ENCODE measurements around the gene ADAM12. TPM values are rescaled to one million over a fixed set of nuclear protein-coding genes. Genes with fewer than 3 reads are reported as not detected.
"Not testable (repeated sequence)": the region's sequence is repeated elsewhere in the genome, so short reads cannot be mapped to it uniquely, and the experiment has no call there.

ADAM12 gene
- total RNA-seq, 2 donors from 2014 or later, result 6.7 to 7.9 TPM

- DNase-seq, result no peak
- ATAC-seq, result no peak
- intact Hi-C loops (cut with DNase I), result no loop called here
Observed at GRCh38 chr10:125992254-125992653, 396.0 kb downstream of the ADAM12 start.

GRCh38 chr10:125991392-125991791, 396.9 kb downstream of the ADAM12 start:
- no peak for DNase-seq
- no peak for ATAC-seq
- intact Hi-C loops (cut with DNase I), result no loop called here

DNA sequence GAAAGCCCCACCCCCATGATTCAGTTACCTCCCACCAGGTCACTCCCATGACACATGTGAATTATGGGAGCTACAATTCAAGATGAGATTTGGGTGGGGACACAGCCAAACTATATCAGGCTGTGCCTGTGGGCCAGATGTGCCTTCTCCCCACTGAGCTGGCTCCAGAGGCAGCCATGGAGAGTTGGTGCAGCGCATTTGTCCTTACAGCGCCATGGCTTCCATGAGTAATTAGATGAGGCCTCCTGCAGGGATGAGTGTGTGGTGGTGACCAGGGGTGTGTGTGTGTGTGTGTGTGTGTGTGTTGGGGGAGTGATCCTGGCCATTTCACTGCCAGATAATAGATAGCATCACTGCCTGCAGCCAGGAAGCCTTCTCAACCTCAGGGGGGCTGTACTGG, 397.3 kb downstream of the ADAM12 start:
- DNase-seq, result no peak
- intact Hi-C loops (cut with DNase I), result no loop called here
- ATAC-seq, result no peak

- ATAC-seq, result no peak
- no peak for DNase-seq
Observed at GRCh38 chr10:125989791-125990190, 398.5 kb downstream of the ADAM12 start.

GRCh38 chr10:125985557-125986240, 402.6 kb downstream of the ADAM12 start:
- DNase-seq, result no peak
- ATAC-seq, result no peak
- intact Hi-C loops (cut with DNase I), result loop anchor here (5.0 to 10.0 kb wide), 2 partner anchors 112 to 399 kb away; partner anchors contain the start of gene ADAM12 (in 1 of the 2)

More at GRCh38 chr10:125989791-125990190, 398.5 kb downstream of the ADAM12 start:
- intact Hi-C loops (cut with DNase I), result loop anchor here (5.0 to 10.0 kb wide), 2 partner anchors 108 to 395 kb away; partner anchors contain the start of gene ADAM12 (in 1 of the 2)

GRCh38 chr10:125984865-125985495, 403.3 kb downstream of the ADAM12 start:
- DNase-seq (no peak), ATAC-seq (peak in 1 of 2 donors; percentile 29)
- intact Hi-C loops (cut with DNase I), result loop anchor here (5.0 to 10.0 kb wide), 7 partner anchors 112 to 1867 kb away; partner anchors contain the start of gene ADAM12 (in 2 of the 2)

GRCh38 chr10:125984346-125984745, 403.9 kb downstream of the ADAM12 start:
- intact Hi-C loops (cut with DNase I), result loop anchor here (5.0 to 10.0 kb wide), 6 partner anchors 400 to 1868 kb away; partner anchors contain the start of gene ADAM12 (in 2 of the 2)
- DNase-seq, result no peak
- no peak for ATAC-seq

- intact Hi-C loops (cut with DNase I), result loop anchor here (5.0 to 10.0 kb wide), 6 partner anchors 401 to 1869 kb away; partner anchors contain the start of gene ADAM12 (in 2 of the 2)
- no peak for ATAC-seq
- no peak for DNase-seq
Observed at GRCh38 chr10:125983656-125984055, 404.6 kb downstream of the ADAM12 start.

- ATAC-seq (no peak), DNase-seq (no peak)
- intact Hi-C loops (cut with DNase I), result loop anchor here (5.0 to 10.0 kb wide), 6 partner anchors 402 to 1869 kb away; partner anchors contain the start of gene ADAM12 (in 2 of the 2)
Observed at GRCh38 chr10:125983161-125983560, 405.1 kb downstream of the ADAM12 start.

DNA sequence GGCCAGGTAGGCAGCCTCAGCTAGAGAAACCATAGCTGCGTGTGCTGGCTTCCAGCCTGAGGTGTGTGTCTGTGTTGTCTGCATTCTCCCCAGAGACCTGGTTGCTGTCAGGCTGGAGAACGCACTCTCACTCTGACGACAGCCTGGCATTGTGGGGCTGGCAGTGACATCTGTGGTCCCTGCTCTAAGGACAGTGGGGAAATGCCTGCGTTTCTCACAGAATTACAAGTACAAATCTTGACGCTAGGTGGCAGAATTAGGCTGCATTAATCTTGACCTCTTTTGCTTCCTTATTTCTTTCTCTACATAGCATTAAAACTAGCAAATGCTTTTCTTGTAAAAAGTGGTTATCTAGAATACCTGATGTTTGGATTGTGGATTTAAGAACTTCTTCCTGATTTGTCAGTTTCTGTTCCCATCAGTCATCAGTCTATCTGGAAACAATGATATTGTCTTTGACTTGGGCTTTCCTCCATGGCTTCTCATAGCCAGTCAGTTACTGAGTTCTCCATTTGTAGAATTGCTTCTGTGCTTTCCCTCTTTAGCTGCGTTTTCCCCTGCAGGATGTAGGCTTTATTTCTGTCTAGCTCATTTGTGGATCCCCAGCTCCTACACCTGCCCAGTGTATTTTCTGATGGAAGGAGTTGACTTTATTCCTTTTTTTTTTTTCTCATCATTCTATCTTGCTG, 405.9 kb downstream of the ADAM12 start:
- ATAC-seq (peak; percentile 55 to 73), DNase-seq (no peak)
- intact Hi-C loops (cut with DNase I), result loop anchor here (5.0 to 10.0 kb wide), 6 partner anchors 402 to 1870 kb away; partner anchors contain the start of gene ADAM12 (in 2 of the 2)

- ATAC-seq, result no peak
- intact Hi-C loops (cut with DNase I), result loop anchor here (5.0 to 10.0 kb wide), 6 partner anchors 404 to 1872 kb away; partner anchors contain the start of gene ADAM12 (in 2 of the 2)
- DNase-seq, result no peak
Observed at GRCh38 chr10:125980521-125981035, 407.7 kb downstream of the ADAM12 start.

DNA sequence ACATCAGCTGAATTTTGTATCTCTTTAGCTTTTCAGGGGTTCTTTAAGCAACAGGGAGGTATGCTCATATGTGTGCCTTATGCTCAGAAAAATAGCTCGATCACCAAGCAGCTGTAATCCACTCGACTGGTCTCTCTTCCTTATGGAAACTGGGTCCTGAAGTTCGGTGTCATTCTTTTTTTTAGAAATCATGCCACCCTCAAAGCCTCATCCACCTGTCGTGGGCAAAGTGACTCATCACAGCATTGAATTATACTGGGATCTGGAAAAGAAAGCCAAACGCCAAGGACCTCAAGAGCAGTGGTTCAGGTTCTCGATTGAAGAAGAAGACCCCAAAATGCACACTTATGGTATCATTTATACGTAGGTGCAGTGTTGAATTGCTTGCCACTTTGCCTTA, 408.3 kb downstream of the ADAM12 start:
- DNase-seq, result no peak
- intact Hi-C loops (cut with DNase I), result loop anchor here (5.0 to 10.0 kb wide), 6 partner anchors 405 to 1872 kb away; partner anchors contain the start of gene ADAM12 (in 2 of the 2)
- no peak for ATAC-seq

GRCh38 chr10:125976960-125977605, 411.2 kb downstream of the ADAM12 start:
- no peak for DNase-seq
- intact Hi-C loops (cut with DNase I), result no loop called here
- no peak for ATAC-seq

- DNase-seq; intact Hi-C loops (cut with DNase I); ATAC-seq: not testable (repeated sequence)
Observed at GRCh38 chr10:125970077-125970630, 418.1 kb downstream of the ADAM12 start.

DNA sequence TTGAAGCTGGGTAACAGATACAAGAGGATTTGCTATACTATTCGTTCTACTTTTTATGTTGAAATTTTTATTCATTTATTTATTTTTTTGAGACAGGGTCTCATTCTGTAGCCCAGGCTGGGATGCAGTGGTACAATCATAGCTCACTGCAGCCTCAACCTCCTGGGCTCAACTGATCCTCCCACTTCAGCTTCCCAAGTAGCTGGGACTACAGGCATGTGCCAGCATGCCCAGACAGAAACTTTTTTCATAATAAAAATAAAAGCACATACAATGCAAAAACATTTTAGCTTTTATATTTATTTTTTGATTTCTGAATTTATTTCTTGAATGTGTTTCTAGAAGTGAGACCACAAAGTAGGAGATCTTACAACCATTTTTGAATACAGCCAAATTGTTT, 420.7 kb downstream of the ADAM12 start:
- intact Hi-C loops (cut with DNase I), result no loop called here
- DNase-seq (no peak), ATAC-seq (no peak)

- intact Hi-C loops (cut with DNase I), result no loop called here
Observed at GRCh38 chr10:125964558-125964957, 423.7 kb downstream of the ADAM12 start.

More at GRCh38 chr10:125964558-125964957, 423.7 kb downstream of the ADAM12 start:
- DNase-seq, result no peak
- no peak for ATAC-seq
